ENCODE data around the gene TFR2.

- TF ChIP-seq, protein P1, sequence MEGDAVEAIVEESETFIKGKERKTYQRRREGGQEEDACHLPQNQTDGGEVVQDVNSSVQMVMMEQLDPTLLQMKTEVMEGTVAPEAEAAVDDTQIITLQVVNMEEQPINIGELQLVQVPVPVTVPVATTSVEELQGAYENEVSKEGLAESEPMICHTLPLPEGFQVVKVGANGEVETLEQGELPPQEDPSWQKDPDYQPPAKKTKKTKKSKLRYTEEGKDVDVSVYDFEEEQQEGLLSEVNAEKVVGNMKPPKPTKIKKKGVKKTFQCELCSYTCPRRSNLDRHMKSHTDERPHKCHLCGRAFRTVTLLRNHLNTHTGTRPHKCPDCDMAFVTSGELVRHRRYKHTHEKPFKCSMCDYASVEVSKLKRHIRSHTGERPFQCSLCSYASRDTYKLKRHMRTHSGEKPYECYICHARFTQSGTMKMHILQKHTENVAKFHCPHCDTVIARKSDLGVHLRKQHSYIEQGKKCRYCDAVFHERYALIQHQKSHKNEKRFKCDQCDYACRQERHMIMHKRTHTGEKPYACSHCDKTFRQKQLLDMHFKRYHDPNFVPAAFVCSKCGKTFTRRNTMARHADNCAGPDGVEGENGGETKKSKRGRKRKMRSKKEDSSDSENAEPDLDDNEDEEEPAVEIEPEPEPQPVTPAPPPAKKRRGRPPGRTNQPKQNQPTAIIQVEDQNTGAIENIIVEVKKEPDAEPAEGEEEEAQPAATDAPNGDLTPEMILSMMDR (IDR thresholded peaks at IDR 0.05): no peak
- TF ChIP-seq POLR2A (IDR thresholded peaks at IDR 0.05): no peak
Measured at GRCh38 chr7:100687751-100688300, 46.5 kb upstream of the TFR2 start.

All from lower leg skin (tissue), 3 donors.